ENCODE data around the gene MAP2K6. TPM values are rescaled to one million over a fixed set of nuclear protein-coding genes. Genes with fewer than 3 reads are reported as not detected.

Gene MAP2K6
- total and polyA plus RNA-seq, 8 donors = 1.0 to 25.5 (median 4.6) TPM; not detected in 1

- H3K27ac ChIP-seq = no peak overlapping the region
- no peaks in the 10 kb centered on the region for H3K4me1 ChIP-seq
- no peak overlapping the region for H3K4me3 ChIP-seq
- peaks cover 0 to 9% (median 0%) of the 10 kb centered on the region in 4 donors for H3K9me3 ChIP-seq
- no peak for DNase-seq
- H3K27me3 ChIP-seq = no peaks in the 10 kb centered on the region
- no peaks in the 10 kb centered on the region for H3K36me3 ChIP-seq
- WGBS, 5 donors = 84 to 92% (median 89%) methylated on average over 5 of the region's 5 CpGs
- no peak for TF ChIP-seq POLR2A (IDR thresholded peaks at IDR 0.05)
- TF ChIP-seq CTCF (IDR thresholded peaks at IDR 0.05) = no peak
- no peak for TF ChIP-seq POLR2AphosphoS5 (IDR thresholded peaks at IDR 0.05)
- no peak for TF ChIP-seq EP300 (IDR thresholded peaks at IDR 0.05)
- intact Hi-C loops (cut with DNase I; ENCODE audit: low total_unique reads) = no loop called here
Observed at GRCh38 chr17:69404399-69404798, 10.1 kb upstream of the MAP2K6 start.

- TF ChIP-seq CTCF (IDR thresholded peaks at IDR 0.05) (no peak), EP300 (IDR thresholded peaks at IDR 0.05) (no peak), POLR2AphosphoS5 (IDR thresholded peaks at IDR 0.05) (no peak), POLR2A (IDR thresholded peaks at IDR 0.05) (no peak)
- 83 to 94% (median 89%) methylated on average over 5 of the region's 5 CpGs for WGBS, 5 donors
- H3K36me3 ChIP-seq = no peaks in the 10 kb centered on the region
- no peak for DNase-seq
- intact Hi-C loops (cut with DNase I; ENCODE audit: low total_unique reads) = no loop called here
- H3K27ac ChIP-seq = no peak overlapping the region
- peaks cover 0 to 8% (median 0%) of the 10 kb centered on the region in 4 donors for H3K9me3 ChIP-seq
- no peaks in the 10 kb centered on the region for H3K4me1 ChIP-seq
- H3K4me3 ChIP-seq = no peak overlapping the region
- H3K27me3 ChIP-seq = no peaks in the 10 kb centered on the region
Observed at GRCh38 chr17:69405096-69405495, 9.4 kb upstream of the MAP2K6 start.

- Histone ChIP-seq H3K27ac (no peak overlapping the region), H3K36me3 (no peaks in the 10 kb centered on the region), H3K27me3 (no peaks in the 10 kb centered on the region), H3K4me3 (no peak overlapping the region), H3K4me1 (no peaks in the 10 kb centered on the region), H3K9me3 (no peaks in the 10 kb centered on the region)
- intact Hi-C loops (cut with DNase I; ENCODE audit: low total_unique reads) = no loop called here
- no peak for DNase-seq
- no peak for TF ChIP-seq POLR2A (IDR thresholded peaks at IDR 0.05)
- no peak for TF ChIP-seq CTCF (IDR thresholded peaks at IDR 0.05)
- TF ChIP-seq POLR2AphosphoS5 (IDR thresholded peaks at IDR 0.05) = no peak
- no peak for TF ChIP-seq EP300 (IDR thresholded peaks at IDR 0.05)
Observed at GRCh38 chr17:69406941-69407340, 7.6 kb upstream of the MAP2K6 start.

- intact Hi-C loops (cut with DNase I; ENCODE audit: low total_unique reads) = no loop called here
- TF ChIP-seq POLR2AphosphoS5 (IDR thresholded peaks at IDR 0.05) (no peak), EP300 (IDR thresholded peaks at IDR 0.05) (no peak), POLR2A (IDR thresholded peaks at IDR 0.05) (no peak), CTCF (IDR thresholded peaks at IDR 0.05) (no peak)
- no peaks in the 10 kb centered on the region for H3K27me3 ChIP-seq
- no peak for DNase-seq
- no peaks in the 10 kb centered on the region for H3K9me3 ChIP-seq
- no peak overlapping the region for H3K4me3 ChIP-seq
- 90 to 100% (median 97%) methylated on average over 1 of the region's 1 CpG for WGBS, 5 donors
- no peaks in the 10 kb centered on the region for H3K4me1 ChIP-seq
- no peak overlapping the region for H3K27ac ChIP-seq
- H3K36me3 ChIP-seq = no peaks in the 10 kb centered on the region
Observed at GRCh38 chr17:69407759-69408158, 6.7 kb upstream of the MAP2K6 start.
